Measurements from ENCODE around the gene NOS3.

NOS3 gene

GRCh38 chr7:151017953-151018420, 27.2 kb downstream of the NOS3 start:
- TF ChIP-seq POLR2AphosphoS5 (IDR thresholded peaks at IDR 0.05; ENCODE audit: low read depth, low read length) (no peak), TAF1 (IDR thresholded peaks at IDR 0.05; ENCODE audit: borderline replicate concordance, insufficient read depth, low read length) (no peak), REST (IDR thresholded peaks at IDR 0.05; ENCODE audit: insufficient read depth in 1 of 2, low read depth in 2 of 2, low read length in 2 of 2) (no peak), FOXP2 (optimal IDR thresholded peaks at IDR 0.05; ENCODE audit: borderline replicate concordance, extremely low read depth, extremely low read length, insufficient read depth) (no peak), SIN3A (IDR thresholded peaks at IDR 0.05; ENCODE audit: borderline replicate concordance, insufficient read depth, low read length) (no peak)

- TF ChIP-seq FOXP2 (optimal IDR thresholded peaks at IDR 0.05; ENCODE audit: borderline replicate concordance, extremely low read depth, extremely low read length, insufficient read depth) (no peak), SIN3A (IDR thresholded peaks at IDR 0.05; ENCODE audit: borderline replicate concordance, insufficient read depth, low read length) (no peak), TAF1 (IDR thresholded peaks at IDR 0.05; ENCODE audit: borderline replicate concordance, insufficient read depth, low read length) (no peak), POLR2AphosphoS5 (IDR thresholded peaks at IDR 0.05; ENCODE audit: low read depth, low read length) (no peak), REST (IDR thresholded peaks at IDR 0.05; ENCODE audit: insufficient read depth in 1 of 2, low read depth in 2 of 2, low read length in 2 of 2) (no peak)
Measured at GRCh38 chr7:151018421-151019129, 27.8 kb downstream of the NOS3 start.

- TF ChIP-seq POLR2AphosphoS5 (IDR thresholded peaks at IDR 0.05; ENCODE audit: low read depth, low read length) (no peak), FOXP2 (optimal IDR thresholded peaks at IDR 0.05; ENCODE audit: borderline replicate concordance, extremely low read depth, extremely low read length, insufficient read depth) (no peak), TAF1 (IDR thresholded peaks at IDR 0.05; ENCODE audit: borderline replicate concordance, insufficient read depth, low read length) (no peak), REST (IDR thresholded peaks at IDR 0.05; ENCODE audit: insufficient read depth in 1 of 2, low read depth in 2 of 2, low read length in 2 of 2) (no peak), SIN3A (IDR thresholded peaks at IDR 0.05; ENCODE audit: borderline replicate concordance, insufficient read depth, low read length) (no peak)
Measured at GRCh38 chr7:151019130-151019447, 28.3 kb downstream of the NOS3 start.

- no peak for TF ChIP-seq REST (IDR thresholded peaks at IDR 0.05; ENCODE audit: insufficient read depth in 1 of 2, low read depth in 2 of 2, low read length in 2 of 2)
- no peak for TF ChIP-seq TAF1 (IDR thresholded peaks at IDR 0.05; ENCODE audit: borderline replicate concordance, insufficient read depth, low read length)
- TF ChIP-seq SIN3A (IDR thresholded peaks at IDR 0.05; ENCODE audit: borderline replicate concordance, insufficient read depth, low read length) = no peak
- TF ChIP-seq FOXP2 (optimal IDR thresholded peaks at IDR 0.05; ENCODE audit: borderline replicate concordance, extremely low read depth, extremely low read length, insufficient read depth) = no peak
- TF ChIP-seq POLR2AphosphoS5 (IDR thresholded peaks at IDR 0.05; ENCODE audit: low read depth, low read length) = no peak
Measured at GRCh38 chr7:151020231-151020630, 29.4 kb downstream of the NOS3 start.

Data from PFSK-1 (cell line).